G401.6 (cell line): ENCODE measurements around the gene OR14I1.
"Not testable (repeated sequence)": the region's sequence is repeated elsewhere in the genome, so short reads cannot be mapped to it uniquely, and the experiment has no call there.

ENCODE experiments used
- FAIRE-seq: peaks from 2 replicates; lab custom pipeline; 2012; peaks lifted over from hg19 to GRCh38; lab: Jason Lieb, UNC

Gene OR14I1

GRCh38 chr1:248686815-248687214 is 15.8 kb downstream of the OR14I1 start:
- FAIRE-seq: no peak

- no peak for FAIRE-seq
Observed at GRCh38 chr1:248681651-248682050, 20.9 kb downstream of the OR14I1 start.

- FAIRE-seq: no peak
Observed at GRCh38 chr1:248670003-248670402, 32.6 kb downstream of the OR14I1 start.

- not testable (repeated sequence) for FAIRE-seq
Observed at GRCh38 chr1:248663453-248664328, 38.9 kb downstream of the OR14I1 start.

DNA sequence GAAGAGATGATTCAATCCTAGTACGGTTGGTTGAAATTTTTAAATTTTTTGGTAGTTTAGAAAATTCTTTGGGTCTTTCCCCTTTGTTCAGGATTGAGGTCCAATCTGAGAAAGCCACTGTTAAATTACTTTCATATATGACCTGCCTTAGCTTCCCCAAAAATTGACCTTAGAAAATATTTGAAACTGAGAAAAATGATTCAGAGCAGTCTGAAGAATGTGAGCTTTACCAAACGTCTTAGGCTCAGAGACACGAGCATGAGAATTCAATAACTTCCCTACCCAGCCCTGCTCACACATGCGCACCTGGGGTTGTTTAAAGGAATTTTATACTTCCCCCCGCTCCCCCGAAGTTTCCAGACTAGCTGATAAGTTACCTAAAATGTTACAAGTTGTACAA is 45.8 kb downstream of the OR14I1 start:
- FAIRE-seq: not testable (repeated sequence)

DNA sequence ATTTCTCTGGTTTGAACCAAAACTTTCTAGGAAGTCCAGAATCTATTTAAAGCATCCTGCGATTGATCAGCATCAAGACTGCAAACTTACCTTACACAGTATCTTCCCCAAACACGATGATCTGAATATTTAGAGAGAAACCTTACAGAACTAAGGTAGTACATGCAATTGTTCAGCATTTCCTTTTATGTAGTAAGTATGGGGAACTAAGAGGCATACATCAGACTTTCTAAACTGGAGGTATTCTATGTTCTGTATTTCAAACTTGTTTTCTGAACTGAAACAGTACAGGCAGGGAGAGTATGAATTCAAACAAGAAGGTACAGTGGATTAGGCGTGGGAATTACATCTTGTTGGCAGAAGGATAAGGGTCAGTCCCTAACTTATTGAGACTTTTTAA is 47.2 kb downstream of the OR14I1 start, which contains the start of gene OR2T27:
Gene OR2T27 (minus strand): TSS at position 175 of the 400 bp plus-strand sequence. CDS start 4,644 bp downstream, outside the sequence.
- not testable (repeated sequence) for FAIRE-seq
